Body of pancreas (tissue), 4 donors: ENCODE results near the gene SNRNP200. TPM values are rescaled to one million over a fixed set of nuclear protein-coding genes. Genes with fewer than 3 reads are reported as not detected.

ENCODE experiments used
- ATAC-seq: fragments of 150-250 bp; one replicate; pipeline ENCODE4 v1.9.1; 2016
- DNase-seq, 4 donors: peaks; one replicate each; pipeline ENCODE4 v3.0.0-alpha.2; 2019
- H3K27ac ChIP-seq, 4 donors: fragments of 200-600 bp; sonication (generic); 1 replicate in 3 of 4; 2 replicates in 1 of 4; pipeline versions ENCODE4 v1.5.1 to v1.6.1; 2016 to 2019; ENCODE audit warnings: mild to moderate bottlenecking in 1 of 4, mixed read lengths in 1 of 4, moderate library complexity in 1 of 4
- H3K27me3 ChIP-seq, 2 donors: fragments of 200-600 bp; sonication (generic); one replicate each; pipeline ENCODE4 v1.6.0; 2016; ENCODE audit warnings: mild to moderate bottlenecking in 1 of 2
- H3K36me3 ChIP-seq, 2 donors: fragments of 200-600 bp; sonication (generic); replicated peaks in 1 of 2; 2 replicates each; pipeline ENCODE4 v1.5.1; 2016; ENCODE audit warnings: low read depth in 2 of 2; ENCODE audit not compliant: insufficient read depth in 1 of 2
- H3K4me1 ChIP-seq: fragments of 200-600 bp; sonication (generic); one replicate; pipeline ENCODE4 v1.6.0; 2016
- H3K4me3 ChIP-seq, 2 donors: fragments of 200-600 bp; sonication (generic); 1 replicate in 1 of 2; 2 replicates in 1 of 2; pipeline ENCODE4 v1.5.1; 2016 to 2019
- H3K9me3 ChIP-seq, 3 donors: fragments of 200-600 bp; sonication (generic); 1 replicate in 2 of 3; 2 replicates in 1 of 3; pipeline ENCODE4 v1.5.1; 2016
- CTCF ChIP-seq, 7 experiments: fragments of 450-650 bp in 4 of 7; fragments of 200-600 bp in 3 of 7; sonication (generic) in 3 of 7; IDR thresholded peaks; one replicate each; pipeline ENCODE4 v1.5.1; 2016 to 2019; ENCODE audit warnings: antibody characterized with exemption in 7 of 7
- POLR2A ChIP-seq, 3 donors: fragments of 450-650 bp; IDR thresholded peaks; one replicate each; pipeline ENCODE4 v1.6.1; 2016; ENCODE audit warnings: antibody characterized with exemption in 3 of 3, mild to moderate bottlenecking in 2 of 3
- whole genome bisulfite sequencing, 2 donors: methylation state at CpG; one replicate each; pipeline ENCODE4 v1.1.5; 2017; 5-methylcytosine and 5-hydroxymethylcytosine counted together
- intact Hi-C: fragments of 100-400 bp; cut with DNase I; formaldehyde crosslinking; loops from one replicate; pipeline ENCODE4 v1.15.1; 2023
- total RNA-seq, 2 donors: library from RNA; depleted of rRNA; stranded (reverse); fragments of >200 nt; gene quantifications; one replicate each; pipeline ENCODE4 v1.1.0, GENCODE V29; 2016

The SNRNP200 gene
- total RNA-seq, 2 donors from 2014 or later = 58.1 to 110 TPM

- Histone ChIP-seq H3K9me3 (no peaks in the 10 kb centered on the region), H3K27ac (no peak overlapping the region), H3K4me1 (peaks cover 21% of the 10 kb centered on the region), H3K36me3 (no peaks in the 10 kb centered on the region), H3K4me3 (no peak overlapping the region), H3K27me3 (peaks cover 0 to 7% of the 10 kb centered on the region in 2 donors)
- DNase-seq (no peak), ATAC-seq (no peak)
- TF ChIP-seq POLR2A (IDR thresholded peaks at IDR 0.05) = no peak
- TF ChIP-seq CTCF (IDR thresholded peaks at IDR 0.05) = no peak
- WGBS, 2 donors = 65 to 77% methylated on average over 1 of the region's 1 CpG
- intact Hi-C loops = no loop called here
These were observed 18.5 kb upstream of the SNRNP200 start for GRCh38 chr2:96323849-96324248.

GRCh38 chr2:96320728-96321622, 15.6 kb upstream of the SNRNP200 start:
- no peak for TF ChIP-seq CTCF (IDR thresholded peaks at IDR 0.05)
- TF ChIP-seq POLR2A (IDR thresholded peaks at IDR 0.05) = no peak
- Histone ChIP-seq H3K27ac (peak overlapping the region in 1 of 4 donors; percentile 45), H3K36me3 (no peaks in the 10 kb centered on the region), H3K27me3 (peaks cover 0 to 7% of the 10 kb centered on the region in 2 donors), H3K9me3 (no peaks in the 10 kb centered on the region), H3K4me3 (peak overlapping the region in 1 of 2 donors; percentile 42), H3K4me1 (peaks cover 21% of the 10 kb centered on the region)
- WGBS, 2 donors = 7 to 40% methylated on average over 7 to 40 of the region's 41 CpGs
- intact Hi-C loops = no loop called here
- ATAC-seq (peak; percentile 54), DNase-seq (peak in 1 of 4 donors; percentile 20)

GRCh38 chr2:96320326-96320725, 15.0 kb upstream of the SNRNP200 start:
- peaks cover 0 to 7% of the 10 kb centered on the region in 2 donors for H3K27me3 ChIP-seq
- no peaks in the 10 kb centered on the region for H3K9me3 ChIP-seq
- H3K4me1 ChIP-seq = peaks cover 20% of the 10 kb centered on the region
- H3K27ac ChIP-seq = no peak overlapping the region
- intact Hi-C loops = no loop called here
- H3K36me3 ChIP-seq = no peaks in the 10 kb centered on the region
- ATAC-seq (no peak), DNase-seq (no peak)
- H3K4me3 ChIP-seq = no peak overlapping the region
- WGBS, 2 donors = 76 to 79% methylated on average over 3 of the region's 3 CpGs
- no peak for TF ChIP-seq POLR2A (IDR thresholded peaks at IDR 0.05)
- TF ChIP-seq CTCF (IDR thresholded peaks at IDR 0.05) = no peak

GRCh38 chr2:96319396-96319795, 14.1 kb upstream of the SNRNP200 start:
- WGBS, 2 donors = 81 to 88% methylated on average over 1 of the region's 1 CpG
- H3K9me3 ChIP-seq = no peaks in the 10 kb centered on the region
- H3K27me3 ChIP-seq = peaks cover 0 to 7% of the 10 kb centered on the region in 2 donors
- no peak for DNase-seq
- H3K27ac ChIP-seq = no peak overlapping the region
- intact Hi-C loops = no loop called here
- ATAC-seq = no peak
- no peaks in the 10 kb centered on the region for H3K36me3 ChIP-seq
- TF ChIP-seq POLR2A (IDR thresholded peaks at IDR 0.05) (no peak), CTCF (IDR thresholded peaks at IDR 0.05) (no peak)
- H3K4me1 ChIP-seq = peaks cover 13% of the 10 kb centered on the region
- H3K4me3 ChIP-seq = no peak overlapping the region
